IMR-90 (cell line): ENCODE data around the gene THY1. TPM values are rescaled to one million over a fixed set of nuclear protein-coding genes. Genes with fewer than 3 reads are reported as not detected.

Experiments used
- ATAC-seq: fragments of 200-7000 bp; cut with Tn5 transposase; 2 replicates; pipeline ENCODE4 v1.9.1; 2020; ENCODE audit warnings: low read depth, mild to moderate bottlenecking, moderate library complexity
- BruUV-seq: library from RNA; stranded (reverse); fragments of 400-500 nt; replicated peaks from 2 replicates; lab custom pipeline; 2021; lab: Mats Ljungman, UMichigan
- CTCF ChIA-PET: fragments of 300-600 bp; formaldehyde crosslinking; extraction: SDS; loops from one replicate; lab custom pipeline; 2021; ENCODE audit warnings: antibody characterized with exemption; lab: Yijun Ruan, JAX
- POLR2A ChIA-PET: fragments of 300-600 bp; sonication (Branson Sonifier 250); formaldehyde crosslinking; loops from one replicate; lab custom pipeline; 2022; ENCODE audit warnings: antibody characterized with exemption; ENCODE audit not compliant: unreplicated experiment; lab: Charles Lee
- DNase-seq: peaks from one replicate; pipeline ENCODE4 v3.0.0; 2013
- H2AFZ ChIP-seq: replicated peaks from 2 replicates; pipeline ENCODE3; 2013; ENCODE audit warnings: low read length, mild to moderate bottlenecking; ENCODE audit not compliant: poor library complexity
- H2AK5ac ChIP-seq: 2 replicates; pipeline ENCODE4 v1.6.1; 2013; ENCODE audit warnings: low read depth, low read length, inconsistent platforms
- H2AK9ac ChIP-seq: replicated peaks from 2 replicates; pipeline ENCODE3; 2013; ENCODE audit warnings: mild to moderate bottlenecking, low read depth, low read length, moderate library complexity; ENCODE audit not compliant: poor library complexity
- H2BK120ac ChIP-seq: 2 replicates; pipeline ENCODE4 v1.6.1; 2013; ENCODE audit warnings: low read depth, low read length, inconsistent platforms
- H2BK15ac ChIP-seq: 3 replicates; pipeline ENCODE4 v1.6.1; 2013; ENCODE audit warnings: low read depth, low read length, inconsistent platforms
- H2BK20ac ChIP-seq: 2 replicates; pipeline ENCODE4 v1.6.1; 2013; ENCODE audit warnings: low read depth, mild to moderate bottlenecking, inconsistent platforms, low read length, moderate library complexity
- H2BK5ac ChIP-seq: 2 replicates; pipeline ENCODE4 v1.6.1; 2013; ENCODE audit warnings: mild to moderate bottlenecking, low read depth, low read length, inconsistent platforms; ENCODE audit not compliant: poor library complexity, severe bottlenecking
- H3K14ac ChIP-seq: replicated peaks from 2 replicates; pipeline ENCODE4 v1.6.1; 2013; ENCODE audit warnings: low read depth, low read length, inconsistent platforms
- H3K18ac ChIP-seq: 2 replicates; pipeline ENCODE4 v1.6.1; 2013; ENCODE audit warnings: low read depth, low read length, control low read depth
- H3K23ac ChIP-seq: 2 replicates; pipeline ENCODE4 v1.6.1; 2013; ENCODE audit warnings: low read depth, low read length, inconsistent platforms
- H3K27ac ChIP-seq: 2 replicates; pipeline ENCODE4 v1.5.1; 2013; ENCODE audit warnings: mild to moderate bottlenecking, control low read depth, low read length; ENCODE audit not compliant: insufficient read depth
- H3K27me3 ChIP-seq: 2 replicates; pipeline ENCODE4 v1.6.1; 2013; ENCODE audit warnings: low read length; ENCODE audit not compliant: control insufficient read depth, insufficient read depth
- H3K36me3 ChIP-seq: 2 replicates; pipeline ENCODE4 v1.6.1; 2013; ENCODE audit warnings: low read length, mixed read lengths; ENCODE audit not compliant: control insufficient read depth, insufficient read depth
- H3K4ac ChIP-seq: 2 replicates; pipeline ENCODE4 v1.6.1; 2013; ENCODE audit warnings: low read depth, low read length, inconsistent platforms
- H3K4me1 ChIP-seq: 2 replicates; pipeline ENCODE4 v1.6.1; 2013; ENCODE audit warnings: low read length, mixed read lengths; ENCODE audit not compliant: control insufficient read depth, insufficient read depth
- H3K4me2 ChIP-seq: 2 replicates; pipeline ENCODE4 v1.6.1; 2013; ENCODE audit warnings: low read depth, mild to moderate bottlenecking, control low read depth, low read length, moderate library complexity
- H3K4me3 ChIP-seq: 2 replicates; pipeline ENCODE4 v1.5.1; 2013; ENCODE audit warnings: low read depth, mild to moderate bottlenecking, control low read depth, low read length, moderate library complexity; ENCODE audit not compliant: insufficient read depth
- H3K56ac ChIP-seq: 2 replicates; pipeline ENCODE4 v1.6.1; 2013; ENCODE audit warnings: low read length, inconsistent platforms; ENCODE audit not compliant: insufficient read depth; ENCODE audit errors: extremely low read depth
- H3K79me1 ChIP-seq, 2 experiments: 2 replicates each; pipeline ENCODE4 v1.6.1; 2013; ENCODE audit warnings: low read length in 2 of 2, inconsistent platforms in 1 of 2, low read depth in 1 of 2
- H3K9ac ChIP-seq: 2 replicates; pipeline ENCODE4 v1.6.1; 2013; ENCODE audit warnings: low read depth, low read length, control low read depth
- H3K9me1 ChIP-seq: 2 replicates; pipeline ENCODE4 v1.6.1; 2013; ENCODE audit warnings: low read length, inconsistent platforms; ENCODE audit not compliant: insufficient read depth
- H3K9me3 ChIP-seq: 2 replicates; pipeline ENCODE4 v1.6.1; 2013; ENCODE audit warnings: low read length; ENCODE audit not compliant: control insufficient read depth, insufficient read depth
- H4K20me1 ChIP-seq: 2 replicates; pipeline ENCODE4 v1.6.1; 2013; ENCODE audit warnings: low read length, inconsistent platforms; ENCODE audit not compliant: insufficient read depth
- H4K5ac ChIP-seq: 2 replicates; pipeline ENCODE4 v1.6.1; 2013; ENCODE audit warnings: mild to moderate bottlenecking, low read depth, low read length, control low read depth
- H4K8ac ChIP-seq, 2 experiments: 2 replicates each; pipeline ENCODE4 v1.6.1; 2013; ENCODE audit warnings: low read depth in 2 of 2, low read length in 2 of 2, control low read depth in 1 of 2, inconsistent platforms in 1 of 2
- H4K91ac ChIP-seq: 2 replicates; pipeline ENCODE4 v1.6.1; 2013; ENCODE audit warnings: low read depth, low read length, inconsistent platforms; ENCODE audit not compliant: insufficient read depth
- BHLHE40 ChIP-seq: fragments of 150-350 bp; IDR thresholded peaks from 2 replicates; pipeline ENCODE4 v1.6.1; 2016; ENCODE audit warnings: mild to moderate bottlenecking, low read depth, low read length
- CTCF ChIP-seq: conservative IDR thresholded peaks from 2 replicates; pipeline ENCODE4 v1.5.1; 2012; ENCODE audit warnings: mild to moderate bottlenecking, low read depth, low read length, improper control_type of control experiment
- NFE2L2 ChIP-seq: fragments of 150-350 bp; IDR thresholded peaks from 2 replicates; pipeline ENCODE4 v1.6.1; 2016; ENCODE audit warnings: low read depth, mild to moderate bottlenecking, low read length
- RAD21 ChIP-seq: IDR thresholded peaks from 2 replicates; pipeline ENCODE4 v1.6.1; 2012; ENCODE audit warnings: low read length, improper control_type of control experiment
- RCOR1 ChIP-seq: IDR thresholded peaks from 2 replicates; pipeline ENCODE4 v1.6.1; 2012; ENCODE audit warnings: mild to moderate bottlenecking, low read length, improper control_type of control experiment; ENCODE audit not compliant: insufficient replicate concordance
- RFX5 ChIP-seq: IDR thresholded peaks from 2 replicates; pipeline ENCODE4 v1.8.0; 2012; ENCODE audit warnings: low read depth, mild to moderate bottlenecking, low read length, moderate library complexity
- SMC3 ChIP-seq: fragments of 150-350 bp; IDR thresholded peaks from 2 replicates; pipeline ENCODE4 v1.6.1; 2016; ENCODE audit warnings: low read depth, mild to moderate bottlenecking, antibody characterized with exemption, low read length, moderate library complexity
- WGBS, 2 experiments: methylation state at CpG; one replicate each; pipeline versions ENCODE4 v1.1.5 to v1.1.7; 2013; ENCODE audit warnings: missing lambda C conversion rate in 2 of 2; ENCODE audit not compliant: insufficient read length in 1 of 2; ENCODE audit errors: extremely low coverage in 2 of 2; 5-methylcytosine and 5-hydroxymethylcytosine counted together
- dilution Hi-C: fragments of 300-500 bp; cut with HindIII; formaldehyde crosslinking; loops from one replicate; pipeline ENCODE4 v1.14.3; 2018; ENCODE audit warnings: low sequenced_read_pairs; ENCODE audit not compliant: unreplicated experiment
- in situ Hi-C: fragments of 300-500 bp; cut with MboI; formaldehyde crosslinking; loops from 3 replicates; pipeline ENCODE4 v1.14.3; 2019; ENCODE audit warnings: low sequenced_read_pairs, inconsistent platforms, mixed read lengths
- intact Hi-C: fragments of 100-400 bp; cut with micrococcal nuclease; formaldehyde crosslinking; loops from 2 replicates; pipeline ENCODE4 v1.10.0; 2022
- polyA plus RNA-seq, 3 experiments: library from polyadenylated mRNA; depleted of rRNA; stranded (reverse); fragments of >200 nt; gene quantifications; 2 replicates each; pipeline ENCODE4 v1.2.3, GENCODE V29; 2012; ENCODE audit warnings: low replicate concordance in 1 of 3
- total RNA-seq: library from RNA; depleted of rRNA; stranded (reverse); fragments of >200 nt; gene quantifications from 2 replicates; pipeline ENCODE4 v1.2.3, GENCODE V29; 2012

The THY1 gene
- total and polyA plus RNA-seq, 2 of the 4 experiments (the other 2 are of a cell fraction), result 703 to 2,603 TPM

- Histone ChIP-seq H2AK9ac (peak overlapping the region; percentile 13), H3K27me3 (peaks cover 30% of the 10 kb centered on the region), H3K9me3 (no peaks in the 10 kb centered on the region), H3K9ac (no peak overlapping the region), H3K4me3 (no peak overlapping the region), H2BK20ac (no peak overlapping the region), H4K5ac (no peak overlapping the region), H3K4me2 (no peak overlapping the region), H3K23ac (no peak overlapping the region), H3K79me1 (no peaks in the 10 kb centered on the region), H2AK5ac (no peak overlapping the region), H3K9me1 (no peaks in the 10 kb centered on the region), H2BK120ac (no peak overlapping the region), H3K56ac (no peak overlapping the region), H3K14ac (no peak overlapping the region), H3K27ac (no peak overlapping the region), H4K8ac (no peak overlapping the region), H2AFZ (no peak overlapping the region), H4K20me1 (no peaks in the 10 kb centered on the region), H3K36me3 (no peaks in the 10 kb centered on the region), H3K4ac (no peak overlapping the region), H3K18ac (no peak overlapping the region), H4K91ac (no peak overlapping the region), H2BK5ac (no peak overlapping the region), H3K4me1 (no peaks in the 10 kb centered on the region), H2BK15ac (no peak overlapping the region)
- CTCF ChIA-PET, result interaction anchor here (0.6 to 1.2 kb wide), 3 partner anchors 8 to 85 kb away, joined by 3 read pairs; partner anchors contain the start of gene USP2
- ATAC-seq, result no peak
- dilution Hi-C loops, result no loop called here
- TF ChIP-seq CTCF, result peak; percentile 27; the same call in 1 of the 2 replicates
- 0 out of 2 replicates have a peak, but pooled peaks have one; percentile 5 for TF ChIP-seq SMC3
- no peak for TF ChIP-seq RFX5
- no peak for TF ChIP-seq BHLHE40
- TF ChIP-seq RAD21, result 0 out of 2 replicates have a peak, but pooled peaks have one; percentile 13
- no peak for TF ChIP-seq RCOR1
- no peak for TF ChIP-seq NFE2L2
- BruUV-seq, result no TSS peak
- POLR2A ChIA-PET, result no interaction called here
- 80% methylated on average over 1 of the region's 5 CpGs; no CpG with 5 or more reads in 1 of the 2 experiments for WGBS, 2 experiments
- no peak for DNase-seq
- in situ Hi-C loops, result no loop called here
- intact Hi-C loops, result no loop called here
These were observed 33.2 kb downstream of the THY1 start for GRCh38 chr11:119389611-119390254.
